Stimulated activated CD8-positive, alpha-beta memory T cell treated with anti-CD3 and anti-CD28 coated beads, Interleukin-7, amount 100 ng/mL, for 4 hours (primary cell): ENCODE results near the gene MYO1D.

Experiments used
- DNase-seq, 2 donors: peaks; one replicate each; pipeline ENCODE4 v3.0.0-alpha.2; 2020; ENCODE audit warnings: low read depth in 2 of 2

MYO1D gene

DNA sequence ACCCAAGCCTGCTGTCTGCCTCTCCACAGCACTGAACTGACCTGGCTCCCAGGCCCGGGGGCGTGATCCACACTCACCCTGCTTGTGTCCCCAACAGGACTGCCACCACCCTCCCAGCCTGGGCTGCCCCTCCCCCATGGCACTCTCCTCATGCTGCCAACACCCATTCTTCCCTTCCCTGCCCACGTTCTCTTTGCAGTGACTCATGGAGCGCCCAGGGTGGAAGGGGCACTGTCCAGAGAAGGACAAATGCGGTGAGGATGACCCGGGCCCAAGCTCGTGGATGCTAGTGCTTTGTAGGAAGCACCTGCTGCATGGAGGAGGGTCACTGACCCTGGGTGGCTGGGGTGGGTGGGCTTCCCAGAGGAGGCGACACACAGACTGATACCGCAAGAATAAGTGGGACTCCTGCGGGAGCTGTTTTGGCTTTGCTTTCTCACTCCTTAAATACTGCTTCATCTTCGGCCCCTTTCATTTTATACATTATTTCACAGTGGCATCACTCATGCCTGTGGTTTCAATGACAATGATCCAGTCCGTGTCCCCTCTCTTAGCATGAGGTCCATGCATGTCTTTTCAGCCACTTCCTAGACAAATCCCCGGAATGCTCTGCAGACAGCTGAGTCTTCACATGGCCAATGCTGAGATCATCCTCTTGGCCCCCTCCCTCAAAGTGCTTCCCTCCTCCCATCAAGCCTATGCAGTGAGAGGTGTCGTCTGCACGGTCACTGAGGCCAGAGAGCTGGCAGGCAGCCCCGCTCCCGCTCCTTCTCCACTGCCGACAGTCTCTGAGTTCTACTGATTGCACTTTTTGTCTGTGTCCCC, 372.5 kb downstream of the MYO1D start:
- no peak for DNase-seq

DNA sequence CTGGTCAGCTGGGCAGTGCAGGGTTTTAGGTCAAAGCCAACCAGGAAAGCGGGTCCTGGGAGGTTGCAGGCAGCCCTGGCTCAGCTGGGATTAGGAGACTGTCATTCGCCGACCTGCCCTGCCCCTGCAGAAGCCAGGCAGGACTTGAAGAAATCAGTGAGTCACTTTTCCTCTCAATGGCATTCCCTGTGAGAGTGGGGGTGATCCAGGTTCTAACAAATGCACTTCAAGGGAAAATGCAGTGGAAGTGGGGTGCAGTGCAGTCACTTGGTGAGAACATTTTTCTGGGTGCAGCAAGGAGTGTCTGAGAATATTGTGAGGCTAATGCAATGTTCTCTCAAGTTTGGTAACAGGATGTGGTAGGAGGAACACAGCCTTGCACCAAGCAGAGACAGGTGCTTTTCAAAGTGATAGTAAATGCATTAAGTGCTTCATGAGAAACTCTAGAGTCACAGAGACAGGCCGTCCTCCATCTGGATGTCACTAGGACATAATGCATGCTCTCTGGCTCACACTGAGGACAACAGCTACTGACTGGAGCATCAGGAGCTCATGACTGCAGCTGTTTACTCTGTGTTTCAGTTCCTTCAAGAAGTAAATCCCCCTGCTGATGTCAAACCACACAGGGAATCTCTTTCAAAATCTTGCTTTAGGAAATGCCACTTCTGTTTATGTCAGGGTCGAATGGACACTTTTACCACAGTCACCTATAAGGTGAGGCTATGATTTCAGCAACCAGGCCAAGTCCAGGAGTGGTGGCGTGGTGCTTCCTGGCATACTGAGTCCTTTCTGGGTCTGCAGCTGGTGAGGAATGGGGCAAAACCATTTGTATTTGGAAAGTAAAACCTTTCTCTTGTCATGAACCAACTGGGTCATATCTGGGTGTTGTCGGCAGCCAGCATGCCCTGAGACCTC, 373.4 kb downstream of the MYO1D start:
- DNase-seq, result no peak

DNA sequence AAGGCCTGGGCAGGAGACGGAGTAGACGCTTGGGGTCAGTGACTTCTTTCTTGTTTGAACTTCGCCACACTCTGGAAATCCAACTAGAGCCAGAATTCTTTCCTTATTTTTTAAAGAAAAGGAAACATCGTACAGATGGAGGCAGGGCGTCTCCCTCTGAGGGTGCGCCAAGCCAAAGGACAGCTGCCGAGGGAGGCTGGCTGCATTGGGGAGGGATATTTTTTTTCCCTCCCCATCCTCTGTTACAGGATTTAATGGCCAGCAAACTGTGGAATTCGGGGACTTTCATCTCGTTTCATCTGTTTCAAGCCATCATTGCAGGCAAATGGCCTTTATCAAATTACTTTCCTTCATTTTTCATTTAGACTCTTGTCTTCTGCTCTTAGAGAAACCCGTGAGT, 374.2 kb downstream of the MYO1D start:
- DNase-seq, result no peak

DNA sequence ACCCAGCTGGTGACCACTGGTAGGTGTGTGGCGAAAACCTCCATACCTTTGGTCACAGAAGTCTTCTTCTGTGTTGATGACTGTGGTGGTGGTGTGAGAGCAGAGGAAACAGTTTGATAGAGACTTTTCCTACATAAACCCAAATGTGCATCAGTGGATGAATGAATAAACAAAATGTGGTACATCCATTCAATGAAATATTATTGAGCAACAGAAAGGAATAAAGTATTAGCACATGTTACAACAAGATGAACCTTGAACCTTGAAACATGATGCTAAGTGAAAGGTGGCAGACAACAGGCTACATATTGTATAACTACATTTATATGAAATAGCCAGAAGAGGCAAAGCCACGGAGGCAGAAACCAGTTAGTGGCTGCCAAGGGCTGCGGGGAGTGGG, 374.9 kb downstream of the MYO1D start:
- no peak for DNase-seq

DNA sequence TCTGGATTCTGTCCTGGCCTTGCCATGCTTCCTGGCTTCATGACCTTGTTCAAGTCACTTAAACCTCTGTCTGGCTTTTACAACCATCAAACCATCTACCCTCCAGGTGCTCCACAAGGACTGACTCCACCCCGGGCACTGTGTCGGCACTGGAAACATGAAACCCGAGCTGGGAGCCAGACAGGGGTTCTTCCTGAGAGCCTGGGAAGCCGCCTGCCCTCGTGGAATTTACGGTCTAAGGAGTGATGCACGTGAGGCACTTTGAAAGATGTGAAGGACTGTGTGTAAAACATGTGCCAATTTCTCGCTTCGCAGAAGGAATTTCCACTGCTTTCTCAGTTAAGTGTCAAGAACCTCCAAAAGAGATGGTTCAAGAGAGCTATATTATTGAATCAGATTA, 378.5 kb downstream of the MYO1D start:
- DNase-seq, result no peak

DNA sequence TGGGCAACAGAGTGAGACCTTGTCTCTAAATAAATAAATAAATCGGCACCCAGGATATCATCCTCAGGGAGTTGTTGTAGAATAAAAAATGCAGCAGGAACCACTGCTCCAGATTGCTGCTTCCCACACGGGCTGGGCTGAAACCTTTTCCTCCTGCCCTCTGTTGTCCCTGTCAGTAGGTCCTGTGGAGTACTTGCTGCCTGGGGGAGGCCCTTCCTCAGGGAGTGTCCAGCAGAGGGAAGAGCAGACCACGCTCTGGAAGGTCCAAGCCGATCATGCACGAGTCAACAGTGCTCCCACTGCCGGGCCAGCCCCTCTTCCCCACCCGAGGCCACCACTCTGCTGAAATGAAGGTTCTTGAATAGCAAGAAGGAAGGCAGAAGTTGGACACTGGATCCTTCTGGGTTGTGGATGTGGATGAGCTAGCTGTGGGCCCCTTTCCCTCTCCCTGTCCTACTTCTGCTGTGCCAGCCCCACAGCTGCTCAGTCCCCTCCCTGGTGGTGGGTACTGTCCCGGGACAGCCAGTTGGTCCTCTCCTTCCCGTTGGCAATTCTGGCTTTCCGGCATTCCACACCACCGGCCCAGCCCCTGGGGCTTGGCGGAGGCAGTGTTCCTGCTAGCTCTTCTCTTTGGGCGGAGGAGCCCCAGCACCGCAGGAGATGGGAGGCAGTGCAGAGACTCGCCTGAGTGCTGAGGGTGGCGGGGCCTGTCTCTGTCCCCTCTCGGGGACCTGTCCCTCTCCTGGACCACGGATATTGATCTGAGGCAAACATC, 379.3 kb downstream of the MYO1D start:
- DNase-seq, result no peak

DNA sequence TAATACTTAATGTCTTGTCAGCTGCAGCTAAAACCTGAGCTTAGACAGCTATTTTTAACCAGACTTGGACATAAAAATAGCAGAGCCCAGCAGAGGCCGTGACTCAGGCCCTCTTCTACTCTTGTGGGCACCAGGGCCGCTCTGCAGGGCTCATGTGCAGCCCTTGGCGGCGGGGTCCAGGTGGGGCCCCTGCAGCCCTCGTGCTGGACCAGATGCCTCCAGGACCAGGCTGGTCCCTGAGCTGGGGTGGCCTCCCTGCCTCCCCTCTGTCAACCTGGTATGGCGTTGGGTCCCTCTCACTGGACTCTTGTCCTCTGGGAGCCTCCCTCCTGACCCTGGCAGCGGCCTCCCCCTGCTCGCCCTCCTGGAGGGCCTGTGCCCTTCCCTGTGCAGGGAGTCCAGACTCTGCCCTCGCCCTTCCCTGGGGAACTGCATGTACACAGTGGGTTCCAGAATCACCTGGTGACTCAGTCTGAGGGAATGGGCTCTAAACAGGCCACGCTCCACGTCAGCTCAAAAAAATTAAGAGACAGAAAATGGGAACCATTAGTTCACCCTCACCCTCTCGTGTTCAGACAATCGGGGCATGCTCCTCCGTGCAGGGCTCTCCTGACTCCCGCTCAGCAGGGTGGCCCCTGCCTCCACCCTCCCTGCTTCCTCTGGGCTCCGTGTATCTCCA, 380.4 kb downstream of the MYO1D start:
- DNase-seq, result no peak

DNA sequence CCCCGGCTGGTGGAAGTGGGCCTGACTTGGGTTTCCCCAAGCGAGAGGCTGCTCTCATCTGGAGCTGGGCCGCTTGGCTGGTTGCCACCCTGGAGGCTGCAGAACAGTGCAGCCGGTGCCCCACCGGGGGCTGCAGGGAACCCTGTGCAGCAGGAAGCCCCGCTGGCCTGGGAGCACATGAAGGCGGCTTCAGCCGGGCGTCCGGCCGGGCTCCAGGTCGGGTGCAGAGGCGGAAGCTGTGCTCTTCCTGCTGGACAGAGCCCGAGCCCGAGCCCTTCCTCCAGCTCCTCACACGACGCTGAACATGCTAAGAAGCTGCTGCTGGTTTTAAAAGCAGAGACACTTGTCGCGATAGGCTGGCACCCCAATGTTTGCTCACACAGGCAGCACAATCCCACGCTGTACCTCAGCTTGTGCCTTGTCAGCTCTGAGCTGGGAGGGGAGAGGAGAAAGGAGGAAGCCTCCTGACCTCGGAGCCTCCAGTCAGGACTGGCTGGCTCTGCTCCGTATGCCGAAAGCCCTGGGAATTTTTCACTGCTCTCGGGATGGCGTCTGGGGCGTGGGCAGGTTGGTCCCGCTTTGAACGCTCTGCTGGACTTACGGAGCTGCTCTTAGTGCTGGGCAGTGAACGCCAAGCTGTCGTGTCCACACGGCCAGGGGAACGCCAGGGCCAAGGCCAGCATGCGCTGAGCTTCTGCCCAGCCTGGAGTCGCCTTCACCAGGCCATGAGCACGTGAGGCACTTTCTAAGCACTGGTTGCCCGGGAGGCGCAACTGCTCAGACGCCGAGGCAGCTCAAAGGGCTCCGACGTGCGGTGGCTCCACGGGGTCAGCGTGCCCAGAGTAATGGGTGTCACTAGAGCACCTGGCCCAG, 381.3 kb downstream of the MYO1D start:
- DNase-seq, result no peak

DNA sequence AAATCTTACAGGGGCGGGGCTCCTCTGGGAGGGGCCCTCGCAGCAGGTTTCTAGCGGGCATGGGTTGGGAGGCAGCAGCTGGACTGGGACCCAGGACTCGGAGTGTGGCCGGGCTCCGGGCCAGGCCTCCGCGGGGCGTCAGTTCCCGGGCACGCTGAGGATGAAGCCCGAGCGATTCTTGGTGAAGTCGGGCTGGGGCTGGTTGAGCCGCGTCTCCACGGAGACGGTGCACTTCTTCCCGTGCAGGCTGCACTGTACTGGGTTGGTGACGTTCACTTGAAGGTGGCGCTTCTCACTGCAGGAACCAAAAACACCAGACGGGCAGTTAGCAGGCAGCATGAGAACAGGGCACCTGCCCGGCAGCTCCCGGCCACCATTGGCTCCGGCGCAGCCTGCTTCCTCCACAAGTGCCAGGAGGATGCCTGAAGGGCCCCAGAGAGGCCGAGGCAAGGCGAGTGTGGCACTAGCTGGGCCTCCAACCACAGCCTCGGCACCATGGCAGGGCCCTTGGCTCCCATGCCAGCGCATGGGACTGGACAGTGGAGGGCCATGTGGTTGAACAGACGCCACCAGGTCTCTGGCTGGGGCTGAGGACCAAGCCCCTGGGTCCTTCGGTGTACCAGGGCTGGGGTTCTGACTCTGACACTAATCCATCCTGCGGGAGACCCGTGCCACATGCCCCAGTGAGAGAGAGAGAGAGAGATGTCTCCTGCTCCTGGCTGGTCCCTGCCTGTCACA, 382.1 kb downstream of the MYO1D start:
- DNase-seq, result no peak

DNA sequence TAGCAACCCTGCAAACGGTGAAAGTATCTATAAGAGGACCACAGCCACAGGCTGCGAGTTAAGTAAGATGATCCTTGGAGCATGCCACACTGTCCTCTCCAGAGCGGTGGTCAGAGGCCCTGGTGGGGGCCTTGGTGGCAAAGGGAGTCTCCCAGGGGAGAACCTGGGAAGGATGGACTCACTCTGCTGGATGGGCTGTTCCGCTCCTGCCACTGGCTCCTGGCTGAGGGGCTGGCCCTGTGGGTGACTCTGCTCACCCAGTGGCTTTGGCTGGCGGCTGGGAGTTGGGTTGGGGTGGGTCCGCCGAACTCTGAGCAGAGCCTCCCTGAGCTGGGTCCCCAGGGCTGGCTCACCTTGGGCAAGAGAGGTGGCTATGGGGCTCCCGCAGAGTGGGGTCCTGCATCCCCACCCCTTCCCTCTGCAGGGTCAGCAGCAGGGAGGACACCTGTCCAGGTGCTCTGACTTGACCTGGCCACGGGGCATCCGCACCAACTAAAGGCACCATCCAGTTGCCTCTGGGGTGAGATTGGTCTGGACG, 382.9 kb downstream of the MYO1D start:
- no peak for DNase-seq

DNA sequence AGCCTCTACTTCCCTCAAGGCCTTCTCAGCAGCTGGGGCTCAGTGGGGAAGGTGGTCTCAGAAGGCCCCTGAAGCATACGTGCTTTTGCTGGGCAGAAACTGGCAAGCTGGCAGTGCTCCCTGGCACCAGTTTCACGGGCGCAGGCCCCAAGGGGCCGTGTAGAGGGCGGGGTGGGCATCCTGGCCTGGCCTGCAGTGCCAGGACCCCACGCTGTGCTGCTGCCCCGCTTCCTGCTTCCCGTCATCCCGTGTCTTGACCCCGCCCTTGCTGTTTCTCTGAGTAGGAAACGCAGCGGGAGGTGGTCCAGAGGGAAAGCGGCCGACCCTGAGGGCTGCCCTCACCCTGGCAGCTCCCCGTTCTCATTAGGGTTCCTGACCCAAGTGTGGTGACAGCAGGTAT, 383.4 kb downstream of the MYO1D start:
- no peak for DNase-seq

DNA sequence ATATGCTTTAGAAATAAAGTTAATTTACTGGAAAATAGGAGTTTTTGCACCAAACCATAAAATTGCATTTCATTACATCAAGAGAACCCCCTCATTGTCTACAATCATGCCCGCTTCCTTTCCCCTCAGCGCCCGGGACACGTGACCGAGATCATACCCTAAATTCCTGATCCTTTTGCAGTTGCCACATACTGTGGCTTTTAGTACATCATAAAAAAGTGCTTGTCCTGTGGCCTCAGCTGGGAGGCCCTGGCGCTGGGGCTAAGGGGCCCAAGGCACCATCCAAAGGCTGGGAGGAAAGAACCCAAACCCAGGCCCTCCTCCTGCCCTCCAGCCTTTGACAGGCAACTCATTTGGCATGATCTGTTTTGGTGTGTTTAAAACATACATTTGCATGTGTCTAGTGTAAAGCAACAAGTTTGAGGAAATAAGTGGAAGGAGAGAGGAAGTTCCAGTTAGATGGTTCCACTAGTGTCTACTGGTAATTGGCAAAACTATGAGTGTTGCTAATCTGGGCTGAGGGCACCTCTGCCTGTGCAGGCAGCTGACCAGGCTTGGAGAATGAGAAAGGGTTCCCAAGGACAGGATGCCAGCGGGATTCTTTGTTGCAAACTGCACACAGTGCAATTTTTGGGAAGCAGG, 384.2 kb downstream of the MYO1D start:
- no peak for DNase-seq

DNA sequence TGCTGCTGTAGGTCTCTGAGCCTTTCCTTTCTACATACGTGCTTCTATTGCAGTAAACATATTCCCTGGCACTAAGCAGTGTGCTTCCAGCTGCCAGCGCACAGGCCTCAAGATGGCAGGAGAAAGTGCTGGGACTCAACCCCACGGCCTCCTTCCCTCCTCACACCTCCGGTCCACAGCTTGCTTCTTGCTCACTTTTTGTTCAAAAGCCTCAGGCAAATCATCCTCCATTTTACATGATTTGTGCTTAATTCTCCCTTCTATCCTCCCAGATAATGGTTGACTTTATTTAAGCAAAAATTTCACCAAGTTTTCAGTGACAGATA, 384.7 kb downstream of the MYO1D start:
- no peak for DNase-seq

DNA sequence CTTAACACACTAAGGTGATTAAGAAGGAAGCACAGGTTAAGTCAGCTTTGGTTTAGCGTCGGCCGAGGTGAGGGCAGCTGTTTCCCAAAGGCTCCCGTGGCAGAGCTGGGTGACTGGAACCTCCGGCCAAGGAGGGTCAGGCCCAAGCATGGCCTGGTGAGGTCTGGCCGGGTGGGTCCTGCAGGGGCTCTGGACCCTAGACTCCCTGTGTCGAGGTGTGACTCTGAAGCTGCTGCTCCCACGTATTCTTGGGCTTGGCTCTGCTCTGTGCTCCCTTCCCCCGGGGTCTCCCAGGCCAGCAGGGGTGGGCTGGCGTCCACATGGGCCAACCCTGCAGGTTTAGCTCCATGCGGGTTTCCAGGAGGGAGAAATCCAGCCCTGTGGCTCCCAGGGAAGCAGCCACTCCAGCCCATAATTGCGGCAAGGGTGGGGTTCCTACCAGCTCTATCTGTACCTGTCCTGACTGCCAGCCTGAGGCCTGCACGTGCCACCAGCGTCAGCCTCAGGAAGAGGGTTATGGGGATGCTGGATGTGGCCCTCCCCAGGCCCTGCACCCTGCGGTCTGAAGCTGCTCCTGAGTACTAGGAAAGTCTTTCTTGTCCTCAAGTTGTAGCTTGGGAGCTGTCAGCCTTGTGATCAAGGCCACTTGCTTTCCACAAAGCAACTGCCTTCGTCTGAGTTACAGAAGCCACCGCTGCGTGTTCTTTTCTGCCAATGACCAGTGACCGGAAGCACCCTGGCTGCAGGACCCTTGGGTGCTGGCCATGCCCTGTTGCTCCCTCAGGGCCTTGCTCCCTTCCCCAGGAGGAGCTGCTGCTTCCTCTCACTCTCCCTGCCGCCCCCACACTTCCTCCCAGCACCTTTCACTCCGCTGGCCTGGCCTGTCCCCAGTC, 385.3 kb downstream of the MYO1D start:
- DNase-seq, result no peak

DNA sequence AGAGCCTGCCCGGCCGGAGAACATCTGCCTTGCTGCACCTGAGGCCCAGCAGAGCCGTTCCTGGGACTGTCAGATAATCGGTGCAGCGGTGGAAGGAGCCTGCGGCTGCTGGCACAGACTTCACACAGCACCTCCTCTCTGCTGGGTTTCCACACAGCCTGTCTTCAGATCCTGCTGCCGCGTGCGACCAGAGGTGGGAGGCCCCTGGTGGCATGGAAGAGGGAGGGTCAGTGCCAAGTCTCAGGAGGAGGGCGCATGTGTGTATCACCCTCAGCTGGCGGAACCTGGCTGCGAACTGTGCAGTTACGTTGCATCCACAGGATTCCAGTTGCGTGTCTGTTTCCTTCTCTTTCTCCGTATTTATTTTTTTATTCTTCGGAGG, 386.8 kb downstream of the MYO1D start:
- no peak for DNase-seq

DNA sequence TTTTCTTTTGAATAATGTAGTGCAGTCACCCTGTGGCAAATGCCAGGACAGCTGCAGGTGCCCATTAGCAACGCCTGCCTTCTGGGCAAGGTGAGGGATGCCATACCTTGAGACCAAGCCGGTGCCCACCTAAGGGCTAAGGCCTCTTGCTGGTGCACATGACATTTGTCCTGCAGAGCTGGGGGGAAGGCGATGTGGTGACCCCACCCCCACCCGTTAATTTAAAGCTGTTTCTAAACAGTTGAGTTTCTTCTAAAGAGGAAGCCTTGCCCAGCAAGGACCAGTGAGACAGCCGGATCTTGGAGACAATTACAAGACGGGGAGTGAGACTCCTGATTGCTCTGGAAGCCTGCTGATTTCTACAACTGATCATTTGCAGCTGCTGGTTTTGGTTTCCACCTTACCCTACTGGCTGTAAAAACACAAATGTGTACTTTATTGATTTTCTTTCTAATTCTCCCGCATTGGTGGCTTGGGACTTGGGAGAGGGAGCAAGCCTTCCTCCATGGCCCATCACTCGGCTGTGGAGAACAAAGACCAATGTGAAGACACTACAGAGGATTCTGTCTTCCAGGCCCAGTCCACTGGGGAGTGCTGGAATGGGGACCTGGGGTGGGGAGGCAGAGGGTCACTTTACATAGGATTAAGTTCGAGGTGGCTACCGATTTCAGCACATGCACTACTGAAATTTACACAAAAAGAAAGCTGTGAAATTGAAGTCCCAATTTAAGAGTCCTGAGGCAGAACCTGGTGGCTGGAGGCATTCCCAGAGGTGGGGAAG, 387.4 kb downstream of the MYO1D start:
- DNase-seq, result no peak

DNA sequence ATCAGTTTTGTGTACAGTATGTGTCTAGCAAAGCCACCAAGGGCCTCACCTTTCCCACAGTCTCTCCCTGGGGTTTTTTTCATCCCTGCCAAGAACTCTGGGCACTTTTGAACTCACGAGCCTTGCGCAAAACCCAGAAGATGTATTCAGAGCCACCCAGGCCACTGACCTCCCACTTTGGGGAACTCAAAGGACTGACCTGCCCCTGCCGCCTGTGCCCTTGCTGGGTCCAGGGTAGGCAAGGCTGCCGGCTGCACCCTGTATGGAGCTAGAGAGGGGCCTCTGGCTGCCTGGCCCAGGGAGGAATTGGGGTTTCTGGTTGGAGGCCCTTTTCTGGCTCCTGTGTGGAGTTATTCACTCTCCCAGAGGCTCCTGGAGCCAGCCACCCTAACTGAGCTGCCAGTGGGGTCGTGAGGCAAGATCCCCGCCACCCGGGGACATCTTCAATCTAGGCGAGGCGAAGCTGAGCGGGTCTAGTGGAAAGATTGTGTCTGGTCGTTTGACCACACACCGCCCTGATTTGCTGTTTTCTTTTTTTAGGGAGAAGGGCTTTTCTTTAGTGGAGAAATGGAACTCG, 388.2 kb downstream of the MYO1D start:
- no peak for DNase-seq
